Measurements from ENCODE around the gene GPAT3.

GPAT3 gene

DNA sequence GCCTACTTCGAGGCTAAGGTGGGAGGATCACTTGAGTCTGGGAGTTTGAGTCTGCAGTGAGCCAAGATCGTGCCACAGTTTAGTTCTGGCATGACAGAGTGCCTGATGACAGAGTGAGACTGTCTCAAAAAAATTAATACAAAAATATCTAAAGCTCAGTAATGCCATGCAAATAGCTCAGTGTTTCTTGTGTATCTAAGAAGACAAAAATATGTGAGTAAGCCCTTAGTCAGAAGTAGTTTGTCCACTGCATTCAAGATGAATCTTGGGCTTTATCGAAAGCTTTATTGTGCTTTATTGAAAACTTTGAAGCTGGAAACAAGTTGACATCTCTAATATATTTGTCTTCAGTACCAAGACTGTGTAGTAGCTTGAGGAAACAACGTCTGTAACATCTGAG lies 115.9 kb downstream of the GPAT3 start:
- DNase-seq: no peak

All from CD4-positive, alpha-beta T cell treated with Interferon gamma for 1 hour (primary cell).